ENCODE results near the gene SLC2A9.

DNA sequence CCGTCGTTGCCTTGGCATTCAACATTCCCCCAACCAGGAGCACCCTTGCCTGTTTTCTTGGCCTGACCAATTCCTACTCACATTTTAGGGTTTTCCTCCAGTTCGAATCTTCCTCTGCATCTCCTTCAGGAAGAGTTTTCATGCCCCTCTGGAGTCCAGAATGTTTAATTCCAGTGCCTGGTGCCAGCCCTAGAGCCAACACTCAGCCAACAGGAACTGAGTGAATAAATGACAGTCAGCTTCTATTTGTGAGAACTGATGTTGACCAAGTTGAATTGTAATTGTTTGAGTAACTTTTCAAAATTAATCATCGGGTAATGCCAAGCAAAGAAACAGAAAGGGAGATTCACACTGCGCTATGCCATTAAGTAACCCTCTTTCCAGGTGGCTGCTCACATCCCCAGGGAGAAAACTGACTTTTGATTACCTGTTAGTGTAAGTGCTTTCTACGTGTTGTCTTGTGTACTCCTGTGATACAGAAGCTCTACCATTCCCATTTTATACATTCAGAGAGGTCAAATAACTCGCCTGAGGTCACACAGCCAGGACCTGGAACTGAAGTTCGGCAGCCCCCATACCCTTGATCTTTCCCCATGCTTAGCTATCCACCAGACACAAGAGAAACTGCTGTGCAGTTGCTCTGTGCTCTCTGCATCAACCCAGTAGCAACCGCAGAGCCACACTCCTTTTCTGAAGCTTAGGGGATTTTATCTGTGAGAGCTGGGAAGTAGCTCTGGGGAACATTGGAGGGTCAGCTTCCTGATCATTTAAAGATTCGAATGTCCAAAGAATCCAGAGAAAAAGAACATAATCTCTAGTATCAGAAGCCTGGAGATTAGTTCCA, 19.0 kb upstream of the SLC2A9 start:
- TF ChIP-seq, protein P1, sequence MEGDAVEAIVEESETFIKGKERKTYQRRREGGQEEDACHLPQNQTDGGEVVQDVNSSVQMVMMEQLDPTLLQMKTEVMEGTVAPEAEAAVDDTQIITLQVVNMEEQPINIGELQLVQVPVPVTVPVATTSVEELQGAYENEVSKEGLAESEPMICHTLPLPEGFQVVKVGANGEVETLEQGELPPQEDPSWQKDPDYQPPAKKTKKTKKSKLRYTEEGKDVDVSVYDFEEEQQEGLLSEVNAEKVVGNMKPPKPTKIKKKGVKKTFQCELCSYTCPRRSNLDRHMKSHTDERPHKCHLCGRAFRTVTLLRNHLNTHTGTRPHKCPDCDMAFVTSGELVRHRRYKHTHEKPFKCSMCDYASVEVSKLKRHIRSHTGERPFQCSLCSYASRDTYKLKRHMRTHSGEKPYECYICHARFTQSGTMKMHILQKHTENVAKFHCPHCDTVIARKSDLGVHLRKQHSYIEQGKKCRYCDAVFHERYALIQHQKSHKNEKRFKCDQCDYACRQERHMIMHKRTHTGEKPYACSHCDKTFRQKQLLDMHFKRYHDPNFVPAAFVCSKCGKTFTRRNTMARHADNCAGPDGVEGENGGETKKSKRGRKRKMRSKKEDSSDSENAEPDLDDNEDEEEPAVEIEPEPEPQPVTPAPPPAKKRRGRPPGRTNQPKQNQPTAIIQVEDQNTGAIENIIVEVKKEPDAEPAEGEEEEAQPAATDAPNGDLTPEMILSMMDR (IDR thresholded peaks at IDR 0.05) = no peak
- TF ChIP-seq POLR2A (IDR thresholded peaks at IDR 0.05) = no peak
